GM13977 (cell line): ENCODE measurements around the gene PLSCR1.

Source experiments
- DNase-seq: peaks from one replicate; pipeline ENCODE4 v3.0.0; 2012; ENCODE audit warnings: low spot score
- in situ Hi-C: fragments of 300-500 bp; cut with MboI; formaldehyde crosslinking; loops from one replicate; pipeline ENCODE4 v1.12.0; 2022; ENCODE audit warnings: low sequenced_read_pairs, low pct_unique_long_range_greater_than_20kb, mixed read lengths, inconsistent platforms; ENCODE audit not compliant: unreplicated experiment
- TF ChIP-seq, protein P1 (sequence below): IDR thresholded peaks from 2 replicates; pipeline ENCODE4 v1.5.1; 2012; ENCODE audit warnings: mild to moderate bottlenecking, control low read depth; ENCODE audit not compliant: insufficient read depth; ENCODE audit errors: extremely low read depth, missing control alignments

The PLSCR1 gene

DNA sequence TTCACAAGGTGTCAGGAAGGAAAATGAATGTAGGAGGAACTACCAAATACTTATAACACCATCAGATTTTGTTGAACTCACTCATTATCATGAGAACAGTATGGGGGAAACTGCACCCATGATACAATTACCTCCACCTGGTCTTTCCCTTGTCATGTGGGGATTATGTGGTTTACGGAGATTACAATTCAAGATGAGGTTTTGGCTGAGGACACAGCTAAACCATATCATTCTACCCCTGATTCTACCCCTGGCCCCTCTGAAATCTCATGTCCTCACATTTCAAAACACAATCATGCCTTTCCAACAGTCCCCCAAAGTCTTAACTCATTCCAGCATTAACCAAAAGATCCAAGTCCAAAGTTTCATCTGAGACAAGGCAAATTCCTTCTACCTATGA is 17.1 kb upstream of the PLSCR1 start:
- TF ChIP-seq, protein P1, sequence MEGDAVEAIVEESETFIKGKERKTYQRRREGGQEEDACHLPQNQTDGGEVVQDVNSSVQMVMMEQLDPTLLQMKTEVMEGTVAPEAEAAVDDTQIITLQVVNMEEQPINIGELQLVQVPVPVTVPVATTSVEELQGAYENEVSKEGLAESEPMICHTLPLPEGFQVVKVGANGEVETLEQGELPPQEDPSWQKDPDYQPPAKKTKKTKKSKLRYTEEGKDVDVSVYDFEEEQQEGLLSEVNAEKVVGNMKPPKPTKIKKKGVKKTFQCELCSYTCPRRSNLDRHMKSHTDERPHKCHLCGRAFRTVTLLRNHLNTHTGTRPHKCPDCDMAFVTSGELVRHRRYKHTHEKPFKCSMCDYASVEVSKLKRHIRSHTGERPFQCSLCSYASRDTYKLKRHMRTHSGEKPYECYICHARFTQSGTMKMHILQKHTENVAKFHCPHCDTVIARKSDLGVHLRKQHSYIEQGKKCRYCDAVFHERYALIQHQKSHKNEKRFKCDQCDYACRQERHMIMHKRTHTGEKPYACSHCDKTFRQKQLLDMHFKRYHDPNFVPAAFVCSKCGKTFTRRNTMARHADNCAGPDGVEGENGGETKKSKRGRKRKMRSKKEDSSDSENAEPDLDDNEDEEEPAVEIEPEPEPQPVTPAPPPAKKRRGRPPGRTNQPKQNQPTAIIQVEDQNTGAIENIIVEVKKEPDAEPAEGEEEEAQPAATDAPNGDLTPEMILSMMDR, result no peak
- no peak for DNase-seq
- in situ Hi-C loops, result no loop called here

DNA sequence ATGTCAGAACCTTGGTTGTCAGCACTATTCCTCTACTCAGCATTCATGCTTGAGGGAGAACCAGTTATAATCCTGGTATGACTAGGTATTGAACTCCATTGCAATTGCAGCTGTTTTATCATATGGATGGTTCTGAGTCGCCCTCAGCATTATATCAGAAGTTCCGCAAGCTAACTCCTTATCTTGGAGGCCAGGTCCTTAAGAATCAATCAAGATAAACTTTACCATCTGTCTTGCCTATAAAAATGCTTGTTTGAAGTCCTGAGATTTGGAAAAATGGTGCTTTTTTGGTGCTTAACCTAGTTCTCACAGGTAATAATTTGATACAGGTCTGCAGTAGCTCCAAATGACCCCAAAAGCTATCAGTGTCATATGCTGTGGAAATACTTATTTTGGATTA is 16.3 kb upstream of the PLSCR1 start:
- no peak for DNase-seq
- TF ChIP-seq, protein P1, result no peak
- in situ Hi-C loops, result no loop called here

DNA sequence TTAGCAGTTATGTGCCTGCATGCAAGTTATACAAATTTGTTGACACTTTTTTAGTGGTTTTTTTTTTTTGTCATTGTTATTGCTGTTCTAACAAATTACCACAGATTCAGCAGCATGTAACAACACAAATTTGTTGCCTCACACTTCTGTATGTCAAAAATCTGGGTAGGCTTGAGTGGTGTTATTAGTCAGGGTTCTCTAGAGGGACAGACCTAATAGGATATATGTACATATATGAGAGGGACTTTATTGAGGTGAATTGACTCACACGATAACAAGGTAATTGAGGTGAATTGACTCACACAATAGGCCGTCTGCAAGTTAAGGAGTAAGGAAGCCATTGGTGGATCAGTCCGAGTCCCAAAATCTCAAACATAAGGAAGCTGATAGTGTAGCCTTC is 15.0 kb upstream of the PLSCR1 start:
- no peak for DNase-seq
- in situ Hi-C loops, result no loop called here
- TF ChIP-seq, protein P1, result no peak

DNA sequence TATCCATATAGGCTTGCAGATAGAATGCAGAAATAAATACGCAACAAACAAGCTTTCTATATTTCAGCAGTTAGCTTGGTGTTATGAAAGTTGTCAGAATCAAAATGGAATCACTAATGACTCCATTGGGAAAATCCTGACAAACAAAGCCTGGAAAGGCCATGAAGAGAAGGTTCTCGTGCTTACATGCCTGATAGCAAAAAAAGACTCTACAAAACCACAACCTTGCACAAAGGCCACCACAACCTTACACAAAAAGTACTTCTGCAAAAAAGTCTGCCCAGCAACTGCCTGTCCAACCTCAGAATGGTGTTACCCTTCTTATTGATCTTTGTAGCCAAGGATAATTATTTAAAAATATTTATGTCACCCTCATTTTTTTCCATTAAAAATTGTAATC is 14.4 kb upstream of the PLSCR1 start:
- in situ Hi-C loops, result no loop called here
- TF ChIP-seq, protein P1, result no peak
- no peak for DNase-seq

DNA sequence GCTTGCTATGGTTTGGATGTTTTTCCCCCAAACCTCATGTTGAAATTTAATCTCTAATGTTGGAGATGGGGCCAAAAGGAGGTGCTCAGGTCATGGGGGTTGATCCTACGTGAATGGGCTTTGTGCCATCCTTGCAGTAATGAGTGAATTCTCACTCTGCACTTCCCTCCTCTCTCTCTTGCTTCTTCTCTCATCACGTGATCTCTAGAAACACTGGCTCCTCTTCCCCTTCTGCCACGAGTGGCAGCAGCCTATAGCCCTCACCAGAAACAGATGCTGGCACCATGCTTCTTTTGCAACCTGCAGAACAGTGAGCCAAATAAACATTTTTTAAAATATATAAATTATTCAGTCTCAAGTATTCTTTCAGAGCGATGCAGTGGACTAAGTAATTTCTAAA is 13.3 kb upstream of the PLSCR1 start:
- in situ Hi-C loops, result no loop called here
- TF ChIP-seq, protein P1, result no peak
- no peak for DNase-seq

DNA sequence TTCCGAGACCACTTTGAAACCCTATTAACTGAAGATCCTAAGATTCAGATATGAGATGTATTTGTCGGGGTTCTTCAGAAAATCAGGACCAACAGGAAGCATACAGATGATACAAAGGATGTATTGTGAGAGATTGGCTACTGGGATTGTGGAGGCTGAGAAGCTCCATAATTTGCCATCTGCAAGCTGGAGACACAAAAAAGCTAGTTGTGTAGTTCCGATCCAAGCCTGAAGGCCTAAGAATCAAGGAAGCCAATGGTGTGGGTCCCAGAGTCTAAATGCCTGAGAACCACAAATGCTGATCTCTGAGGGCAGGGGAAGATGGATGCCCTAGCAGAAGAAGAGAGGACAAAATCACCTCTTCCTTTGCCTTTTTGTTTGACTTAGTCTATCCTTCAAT is 10.9 kb upstream of the PLSCR1 start:
- DNase-seq, result no peak
- in situ Hi-C loops, result no loop called here

More for the DNA sequence above, 10.9 kb upstream of the PLSCR1 start:
- TF ChIP-seq, protein P1, result no peak
